Stimulated activated naive B cell treated with anti-CD40 and anti-IgM and Interleukin-4, amounts not matched to agents 10 μg/mL and 1 μg/mL and 100 μg/mL, for 72 hours (primary cell): ENCODE results near the gene NLGN1.
"Not testable (repeated sequence)": the region's sequence is repeated elsewhere in the genome, so short reads cannot be mapped to it uniquely, and the experiment has no call there.

Experiments
- ATAC-seq, 2 donors: fragments of 150-1000 bp; cut with Tn5 transposase; replicated peaks; 2 replicates each; pipeline ENCODE4 v1.10.0; 2021; ENCODE audit warnings: moderate library complexity in 1 of 2
- DNase-seq: peaks from one replicate; pipeline ENCODE4 v3.0.0; 2021
- H3K27ac Mint-ChIP-seq: one replicate; pipeline ENCODE4 v1.8.0; 2022; ENCODE audit warnings: mild to moderate bottlenecking, mixed read lengths
- H3K27me3 Mint-ChIP-seq, 2 donors: one replicate each; pipeline ENCODE4 v1.8.0; 2022; ENCODE audit warnings: mixed read lengths in 2 of 2
- H3K36me3 Mint-ChIP-seq, 2 donors: one replicate each; pipeline ENCODE4 v1.8.0; 2022; ENCODE audit warnings: mixed read lengths in 2 of 2, mild to moderate bottlenecking in 1 of 2
- H3K4me1 Mint-ChIP-seq, 2 donors: one replicate each; pipeline ENCODE4 v1.8.0; 2022; ENCODE audit warnings: mixed read lengths in 2 of 2, mild to moderate bottlenecking in 1 of 2
- H3K4me3 Mint-ChIP-seq, 2 donors: one replicate each; pipeline ENCODE4 v1.8.0; 2022; ENCODE audit warnings: mild to moderate bottlenecking in 2 of 2, mixed read lengths in 2 of 2, moderate library complexity in 1 of 2
- H3K9me3 Mint-ChIP-seq, 2 donors: one replicate each; pipeline ENCODE4 v1.8.0; 2022; ENCODE audit warnings: mixed read lengths in 2 of 2, mild to moderate bottlenecking in 1 of 2

Gene NLGN1

DNA sequence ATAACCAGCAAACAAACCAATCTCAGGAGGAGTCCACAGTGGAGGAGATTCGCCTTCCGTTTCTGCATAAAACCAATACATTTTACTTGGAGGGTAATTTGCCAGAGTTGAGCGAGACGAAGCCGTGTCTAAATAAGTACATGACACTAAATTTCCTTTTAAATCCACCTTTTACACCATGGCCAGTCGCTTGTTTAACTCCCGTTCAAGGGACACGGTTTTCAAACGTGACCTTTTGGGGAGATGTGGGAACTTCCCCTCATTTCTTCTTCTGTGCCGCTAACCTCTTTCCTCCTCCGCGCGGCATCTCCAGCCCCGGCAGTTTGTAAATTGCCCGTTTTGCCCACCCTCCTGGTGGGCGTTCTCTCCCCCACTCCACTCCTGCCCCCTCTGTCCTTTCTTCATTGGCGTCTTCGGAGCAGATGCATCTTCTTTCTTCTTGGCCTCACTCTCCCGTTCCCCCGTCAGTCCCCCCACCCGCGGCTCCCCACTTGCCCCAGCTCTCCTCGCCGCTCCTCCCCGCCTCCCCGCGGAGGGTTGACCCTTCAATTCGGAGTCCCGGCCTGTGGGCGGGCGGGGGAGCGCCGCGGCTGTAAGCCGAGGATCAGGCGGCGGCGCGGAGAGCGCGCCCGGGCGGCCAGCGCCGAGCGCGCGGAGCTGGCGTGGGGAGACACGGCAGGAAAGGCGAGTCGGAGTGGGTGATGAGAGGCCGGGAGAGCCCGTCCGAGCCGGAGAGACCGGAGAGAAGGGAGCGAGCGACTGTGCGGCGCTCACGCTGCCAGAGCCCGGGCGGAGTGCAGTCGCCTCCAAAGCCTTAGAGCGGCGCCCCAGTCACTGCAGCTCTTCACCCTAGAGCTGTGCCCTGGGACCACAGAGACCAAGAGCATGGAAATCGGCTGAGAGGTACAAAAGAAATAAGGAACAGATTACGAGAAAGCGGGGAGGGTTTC, at the start of gene NLGN1:
NLGN1 (plus strand) TSS at position 584 of the 950 bp plus-strand sequence.
- Mint-ChIP-seq H3K27ac (peak within 1 kb of the TSS; percentile 56), H3K27me3 (peaks cover 44 to 48% of the 10 kb centered on the region in 2 donors), H3K4me1 (peaks cover 21 to 39% of the 10 kb centered on the region in 2 donors), H3K4me3 (peak within 1 kb of the TSS; percentile 65 to 69), H3K36me3 (no peaks in the 10 kb centered on the region), H3K9me3 (no peaks in the 10 kb centered on the region)
- DNase-seq: no peak
- ATAC-seq: peak in 1 of 2 donors; percentile 22

DNA sequence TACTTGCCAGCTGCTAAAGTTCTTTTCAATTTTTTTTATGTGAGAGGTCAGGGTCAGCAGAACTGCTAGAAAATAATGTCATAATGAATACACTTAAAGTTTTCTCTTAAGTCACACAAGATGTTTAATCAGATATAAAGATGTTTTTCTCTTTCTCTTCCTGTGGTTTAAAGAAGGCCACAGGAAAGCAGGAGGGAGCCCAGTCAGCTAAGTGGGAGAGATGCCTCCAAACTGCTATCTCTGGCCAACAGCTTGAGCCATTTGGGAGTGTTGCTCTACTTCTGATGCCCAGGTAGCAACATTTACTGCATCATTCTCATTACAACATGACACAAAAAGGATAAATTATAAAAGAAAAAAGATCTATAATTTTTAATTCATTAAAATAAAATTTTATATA, 45.7 kb upstream of the NLGN1 start:
- DNase-seq (no peak), ATAC-seq (no peak)
- H3K36me3 Mint-ChIP-seq: peaks cover 0 to 1% of the 10 kb centered on the region in 2 donors
- H3K27me3 Mint-ChIP-seq: no peaks in the 10 kb centered on the region
- peaks cover 12 to 18% of the 10 kb centered on the region in 2 donors for H3K9me3 Mint-ChIP-seq
- H3K4me3 Mint-ChIP-seq: no peak overlapping the region
- no peaks in the 10 kb centered on the region for H3K4me1 Mint-ChIP-seq
- H3K27ac Mint-ChIP-seq: no peak overlapping the region

DNA sequence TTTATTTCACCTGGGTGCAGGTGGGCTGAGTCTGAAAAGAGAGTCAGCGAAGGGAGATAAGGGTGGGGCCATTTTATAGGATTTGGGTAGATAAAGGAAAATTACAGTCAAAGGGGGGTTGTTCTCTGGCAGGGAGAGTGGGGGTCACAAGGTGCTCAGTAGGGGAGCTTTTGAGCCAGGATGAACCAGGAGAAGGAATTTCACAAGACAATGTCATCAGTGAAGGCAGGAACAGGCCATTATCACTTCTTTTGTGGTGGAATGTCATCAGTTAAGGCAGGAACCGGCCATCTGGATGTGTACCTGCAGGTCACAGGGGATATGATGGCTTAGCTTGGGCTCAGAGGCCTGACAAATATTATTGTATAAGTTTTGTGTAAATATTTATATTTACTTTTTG, 44.4 kb upstream of the NLGN1 start:
- DNase-seq, H3K27ac Mint-ChIP-seq, H3K4me3 Mint-ChIP-seq, H3K4me1 Mint-ChIP-seq, H3K36me3 Mint-ChIP-seq, H3K27me3 Mint-ChIP-seq, ATAC-seq: not testable (repeated sequence)
- H3K9me3 Mint-ChIP-seq: peaks cover 12 to 18% of the 10 kb centered on the region in 2 donors

GRCh38 chr3:173354124-173354523, 43.4 kb upstream of the NLGN1 start:
- ATAC-seq: no peak
- Mint-ChIP-seq H3K27me3 (no peaks in the 10 kb centered on the region), H3K4me3 (no peak overlapping the region), H3K27ac (no peak overlapping the region), H3K4me1 (no peaks in the 10 kb centered on the region), H3K9me3 (peaks cover 8 to 16% of the 10 kb centered on the region in 2 donors), H3K36me3 (no peaks in the 10 kb centered on the region)
- DNase-seq: no peak

- no peaks in the 10 kb centered on the region for H3K4me1 Mint-ChIP-seq
- H3K27ac Mint-ChIP-seq: no peak overlapping the region
- no peaks in the 10 kb centered on the region for H3K36me3 Mint-ChIP-seq
- H3K9me3 Mint-ChIP-seq: peaks cover 0 to 1% of the 10 kb centered on the region in 2 donors
- no peaks in the 10 kb centered on the region for H3K27me3 Mint-ChIP-seq
- ATAC-seq (no peak), DNase-seq (no peak)
- no peak overlapping the region for H3K4me3 Mint-ChIP-seq
Measured at GRCh38 chr3:173371848-173372487, 25.6 kb upstream of the NLGN1 start.

GRCh38 chr3:173380681-173381080, 16.9 kb upstream of the NLGN1 start:
- Mint-ChIP-seq H3K9me3 (peaks cover 3 to 4% of the 10 kb centered on the region in 2 donors), H3K27me3 (no peaks in the 10 kb centered on the region), H3K4me3 (no peak overlapping the region), H3K36me3 (no peaks in the 10 kb centered on the region), H3K27ac (no peak overlapping the region), H3K4me1 (no peaks in the 10 kb centered on the region)
- DNase-seq: no peak
- no peak for ATAC-seq

- not testable (repeated sequence) for H3K27me3 Mint-ChIP-seq, H3K27ac Mint-ChIP-seq, H3K4me3 Mint-ChIP-seq, H3K4me1 Mint-ChIP-seq, DNase-seq, ATAC-seq, H3K36me3 Mint-ChIP-seq
- H3K9me3 Mint-ChIP-seq: peaks cover 7 to 10% of the 10 kb centered on the region in 2 donors
Measured at GRCh38 chr3:173381936-173382335, 15.6 kb upstream of the NLGN1 start.

- Mint-ChIP-seq H3K27me3 (peaks cover 44 to 51% of the 10 kb centered on the region in 2 donors), H3K9me3 (no peaks in the 10 kb centered on the region), H3K36me3 (no peaks in the 10 kb centered on the region), H3K27ac (peak overlapping the region; percentile 7), H3K4me3 (peak overlapping the region; percentile 80 to 86), H3K4me1 (peaks cover 21 to 39% of the 10 kb centered on the region in 2 donors)
- ATAC-seq (peak; percentile 55 to 67), DNase-seq (no peak)
Measured at GRCh38 chr3:173395073-173395411, 2.5 kb upstream of the NLGN1 start.

GRCh38 chr3:173395412-173396181, 1.9 kb upstream of the NLGN1 start:
- Mint-ChIP-seq H3K4me1 (peaks cover 21 to 39% of the 10 kb centered on the region in 2 donors), H3K27me3 (peaks cover 44 to 55% of the 10 kb centered on the region in 2 donors), H3K9me3 (no peaks in the 10 kb centered on the region), H3K27ac (peak overlapping the region; percentile 7), H3K4me3 (peak overlapping the region; percentile 80 to 86), H3K36me3 (no peaks in the 10 kb centered on the region)
- peak; percentile 87 to 89 for ATAC-seq
- DNase-seq: peak; percentile 33

- peak overlapping the region; percentile 56 for H3K27ac Mint-ChIP-seq
- peaks cover 21 to 39% of the 10 kb centered on the region in 2 donors for H3K4me1 Mint-ChIP-seq
- H3K4me3 Mint-ChIP-seq: peak overlapping the region; percentile 80 to 86
- DNase-seq (no peak), ATAC-seq (no peak)
- H3K9me3 Mint-ChIP-seq: no peaks in the 10 kb centered on the region
- peaks cover 44 to 48% of the 10 kb centered on the region in 2 donors for H3K27me3 Mint-ChIP-seq
- H3K36me3 Mint-ChIP-seq: no peaks in the 10 kb centered on the region
Measured at GRCh38 chr3:173396191-173397041, 1.1 kb upstream of the NLGN1 start.

- no peaks in the 10 kb centered on the region for H3K9me3 Mint-ChIP-seq
- H3K27me3 Mint-ChIP-seq: peaks cover 44 to 48% of the 10 kb centered on the region in 2 donors
- no peaks in the 10 kb centered on the region for H3K36me3 Mint-ChIP-seq
- peak overlapping the region; percentile 34 for H3K27ac Mint-ChIP-seq
- peaks cover 21 to 39% of the 10 kb centered on the region in 2 donors for H3K4me1 Mint-ChIP-seq
- H3K4me3 Mint-ChIP-seq: peak overlapping the region; percentile 65 to 69
- DNase-seq (no peak), ATAC-seq (no peak)
Measured at GRCh38 chr3:173398111-173398479, 551 bp downstream of the NLGN1 start.

DNA sequence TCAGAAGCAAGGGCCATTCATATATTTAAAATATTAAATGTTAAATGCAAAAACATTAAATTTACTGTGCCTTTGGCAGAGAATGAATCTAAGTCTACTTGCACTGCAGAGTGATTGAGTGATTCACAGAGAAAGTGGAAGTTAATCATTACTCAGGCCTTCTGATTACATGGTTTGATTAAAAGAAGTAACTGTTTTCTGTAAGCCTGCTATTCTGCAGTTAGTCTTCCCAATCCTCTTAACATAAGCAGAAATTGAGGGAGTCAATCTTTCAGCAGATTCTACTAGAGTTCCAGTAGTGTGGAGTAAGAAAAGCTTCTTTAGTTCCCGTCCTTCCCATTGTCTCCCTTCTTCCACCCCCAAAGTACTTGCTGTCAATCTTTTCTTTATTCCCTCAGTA, 1.5 kb downstream of the NLGN1 start:
- peaks cover 21 to 39% of the 10 kb centered on the region in 2 donors for H3K4me1 Mint-ChIP-seq
- H3K9me3 Mint-ChIP-seq: no peaks in the 10 kb centered on the region
- ATAC-seq (no peak), DNase-seq (no peak)
- no peak overlapping the region for H3K4me3 Mint-ChIP-seq
- no peaks in the 10 kb centered on the region for H3K36me3 Mint-ChIP-seq
- peaks cover 44 to 48% of the 10 kb centered on the region in 2 donors for H3K27me3 Mint-ChIP-seq
- no peak overlapping the region for H3K27ac Mint-ChIP-seq

DNA sequence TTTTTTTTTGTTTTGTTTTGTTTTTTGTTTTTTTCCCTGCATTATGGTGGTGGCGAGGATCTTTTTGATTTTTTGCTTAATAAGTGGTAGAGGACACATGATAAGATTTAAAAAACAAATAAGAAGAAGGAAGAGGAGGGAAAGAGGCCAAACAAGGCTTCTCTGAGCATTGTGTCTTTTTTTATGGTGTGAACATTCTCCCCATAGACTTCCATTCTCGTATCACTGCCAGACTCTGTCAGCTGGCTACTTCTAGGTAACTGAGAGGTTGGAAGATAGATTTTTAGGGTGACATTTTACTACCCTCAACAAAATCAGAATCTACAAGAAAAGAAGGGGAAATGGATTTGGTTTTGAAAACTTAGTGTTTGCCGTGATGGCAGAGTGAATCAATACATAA, 3.8 kb downstream of the NLGN1 start:
- Mint-ChIP-seq H3K27ac (no peak overlapping the region), H3K4me3 (no peak overlapping the region), H3K27me3 (peaks cover 24 to 32% of the 10 kb centered on the region in 2 donors), H3K4me1 (peaks cover 8 to 21% of the 10 kb centered on the region in 2 donors), H3K36me3 (no peaks in the 10 kb centered on the region), H3K9me3 (no peaks in the 10 kb centered on the region)
- DNase-seq: no peak
- no peak for ATAC-seq
